ENCODE measurements around the gene NOS1AP. TPM values are rescaled to one million over a fixed set of nuclear protein-coding genes. Genes with fewer than 3 reads are reported as not detected.

Gene NOS1AP
- total RNA-seq, 2 experiments from 2014 or later = 0.18 TPM

DNA sequence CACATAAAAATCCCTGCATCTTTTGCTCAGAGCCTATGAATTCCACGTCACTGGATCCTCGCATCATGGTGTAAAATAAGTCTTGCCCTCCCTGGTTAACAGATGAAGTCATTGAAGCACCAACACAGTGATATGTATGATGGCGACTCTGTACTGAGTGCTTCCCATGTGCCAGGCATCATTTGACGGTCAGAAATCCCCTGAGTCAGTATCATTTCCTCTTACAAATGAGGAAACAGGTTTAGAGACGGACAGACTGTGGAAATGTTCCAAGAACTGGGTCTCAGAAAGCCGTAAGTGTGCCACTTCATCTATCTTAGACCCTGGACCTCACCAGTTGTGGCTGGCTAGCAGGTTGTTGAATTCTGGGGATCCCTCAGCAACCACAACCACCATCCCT is 40.8 kb upstream of the NOS1AP start:
- intact Hi-C loops (cut with micrococcal nuclease) = no loop called here
- Mint-ChIP-seq H3K27ac (no peak overlapping the region), H3K4me3 (no peak overlapping the region), H3K9me3 (no peaks in the 10 kb centered on the region), H3K36me3 (ENCODE audit: low read depth) (no peaks in the 10 kb centered on the region), H3K27me3 (peaks cover 30% of the 10 kb centered on the region), H3K4me1 (ENCODE audit: low read depth) (peaks cover 4% of the 10 kb centered on the region)
- DNase-seq (no peak), ATAC-seq (no peak)
- no peak for TF ChIP-seq CTCF (IDR thresholded peaks at IDR 0.05)
- ChIA-PET CTCF (interaction anchor here (1.2 kb wide), 1 partner anchor 9 kb away, joined by 6 read pairs; no protein-coding TSS in a partner anchor), POLR2A (no interaction called here)

GRCh38 chr1:162029157-162029556 is 40.3 kb upstream of the NOS1AP start:
- Mint-ChIP-seq H3K9me3 (no peaks in the 10 kb centered on the region), H3K36me3 (ENCODE audit: low read depth) (no peaks in the 10 kb centered on the region), H3K27ac (no peak overlapping the region), H3K4me3 (no peak overlapping the region), H3K27me3 (peaks cover 31% of the 10 kb centered on the region), H3K4me1 (ENCODE audit: low read depth) (peaks cover 3% of the 10 kb centered on the region)
- DNase-seq (no peak), ATAC-seq (no peak)
- CTCF ChIA-PET = no interaction called here
- intact Hi-C loops (cut with micrococcal nuclease) = no loop called here
- TF ChIP-seq CTCF (IDR thresholded peaks at IDR 0.05) = no peak
- POLR2A ChIA-PET = no interaction called here

GRCh38 chr1:162030759-162031280 is 38.7 kb upstream of the NOS1AP start:
- Mint-ChIP-seq H3K9me3 (no peaks in the 10 kb centered on the region), H3K4me3 (no peak overlapping the region), H3K4me1 (ENCODE audit: low read depth) (peaks cover 6% of the 10 kb centered on the region), H3K27ac (no peak overlapping the region), H3K27me3 (peaks cover 20% of the 10 kb centered on the region), H3K36me3 (ENCODE audit: low read depth) (no peaks in the 10 kb centered on the region)
- ChIA-PET POLR2A (no interaction called here), CTCF (interaction anchor here (1.0 kb wide), 1 partner anchor 238 kb away, joined by 4 read pairs; no protein-coding TSS in a partner anchor)
- intact Hi-C loops (cut with micrococcal nuclease) = no loop called here
- no peak for TF ChIP-seq CTCF (IDR thresholded peaks at IDR 0.05)
- ATAC-seq = no peak
- DNase-seq = no peak

- TF ChIP-seq CTCF (IDR thresholded peaks at IDR 0.05) = no peak
- POLR2A ChIA-PET = no interaction called here
- CTCF ChIA-PET = interaction anchor here (1.3 to 7.0 kb wide), 4 partner anchors 10 to 280 kb away, joined by 3 to 166 read pairs (median 7); partner anchors contain the start of gene OLFML2B
Measured at GRCh38 chr1:162033428-162033827, 36.1 kb upstream of the NOS1AP start.

DNA sequence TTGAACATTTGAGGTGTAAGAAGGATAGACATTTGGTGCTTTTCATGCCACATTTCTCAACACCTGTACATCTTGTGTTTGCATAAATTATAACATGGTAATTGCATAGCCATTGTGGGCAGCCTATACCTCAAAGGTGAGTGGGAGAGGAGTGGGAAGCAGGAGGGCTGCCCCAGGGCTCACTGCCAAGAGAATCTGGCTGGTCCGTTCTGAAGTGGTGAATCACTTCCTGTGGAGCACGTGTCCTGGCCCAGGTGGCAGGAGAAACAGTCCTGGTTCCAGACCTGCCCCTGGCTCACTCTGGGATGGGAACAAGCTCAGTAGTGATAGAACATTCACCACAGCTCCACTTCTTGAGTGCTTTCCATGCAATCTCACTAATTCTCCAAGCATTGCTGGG is 34.2 kb upstream of the NOS1AP start:
- intact Hi-C loops (cut with micrococcal nuclease) = loop anchor here (5.0 kb wide), 1 partner anchor 243 kb away; no protein-coding TSS in a partner anchor
- POLR2A ChIA-PET = interaction anchor here (1.1 to 1.4 kb wide), 2 partner anchors 9 to 243 kb away, joined by 4 read pairs; no protein-coding TSS in a partner anchor
- Mint-ChIP-seq H3K4me3 (no peak overlapping the region), H3K9me3 (no peaks in the 10 kb centered on the region), H3K36me3 (ENCODE audit: low read depth) (no peaks in the 10 kb centered on the region), H3K4me1 (ENCODE audit: low read depth) (peaks cover 6% of the 10 kb centered on the region), H3K27me3 (peaks cover 10% of the 10 kb centered on the region), H3K27ac (no peak overlapping the region)
- ATAC-seq (peak; percentile 34), DNase-seq (peak; percentile 25)
- CTCF ChIA-PET = interaction anchor here (1.0 to 7.0 kb wide), 5 partner anchors 9 to 241 kb away, joined by 3 to 166 read pairs (median 4); partner anchors contain the start of gene OLFML2B
- TF ChIP-seq CTCF (IDR thresholded peaks at IDR 0.05) = no peak

More at GRCh38 chr1:162033428-162033827, 36.1 kb upstream of the NOS1AP start:
- DNase-seq (no peak), ATAC-seq (no peak)
- H3K27me3 Mint-ChIP-seq = peaks cover 9% of the 10 kb centered on the region
- no peaks in the 10 kb centered on the region for H3K9me3 Mint-ChIP-seq
- peaks cover 6% of the 10 kb centered on the region for H3K4me1 Mint-ChIP-seq (ENCODE audit: low read depth)
- no peak overlapping the region for H3K4me3 Mint-ChIP-seq
- H3K27ac Mint-ChIP-seq = no peak overlapping the region
- intact Hi-C loops (cut with micrococcal nuclease) = no loop called here
- no peaks in the 10 kb centered on the region for H3K36me3 Mint-ChIP-seq (ENCODE audit: low read depth)

Data from activated CD8-positive, alpha-beta T cell treated with anti-CD3 and anti-CD28 coated beads for 36 hours (primary cell).